ENCODE measurements around the gene LPAR3.
"Not testable (repeated sequence)": the region's sequence is repeated elsewhere in the genome, so short reads cannot be mapped to it uniquely, and the experiment has no call there.

The LPAR3 gene

DNA sequence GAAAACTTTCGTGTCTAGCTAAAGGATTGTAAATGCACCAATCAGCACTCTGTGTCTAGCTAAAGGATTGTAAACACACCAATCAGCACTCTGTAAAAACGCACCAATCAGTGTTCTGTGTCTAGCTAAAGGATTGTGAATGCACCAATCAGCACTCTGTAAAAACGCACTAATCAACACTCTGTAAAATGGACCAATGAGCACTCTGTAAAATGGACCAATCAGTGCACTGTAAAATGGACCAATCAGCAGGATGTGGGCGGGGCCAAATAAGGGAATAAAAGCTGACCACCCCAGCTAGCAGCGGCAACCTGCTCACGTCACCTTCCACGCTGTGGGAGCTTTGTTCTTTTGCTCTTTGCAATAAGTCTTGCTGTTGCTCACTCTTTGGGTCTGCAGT is 9.7 kb upstream of the LPAR3 start:
- DNase-seq = not testable (repeated sequence)

DNA sequence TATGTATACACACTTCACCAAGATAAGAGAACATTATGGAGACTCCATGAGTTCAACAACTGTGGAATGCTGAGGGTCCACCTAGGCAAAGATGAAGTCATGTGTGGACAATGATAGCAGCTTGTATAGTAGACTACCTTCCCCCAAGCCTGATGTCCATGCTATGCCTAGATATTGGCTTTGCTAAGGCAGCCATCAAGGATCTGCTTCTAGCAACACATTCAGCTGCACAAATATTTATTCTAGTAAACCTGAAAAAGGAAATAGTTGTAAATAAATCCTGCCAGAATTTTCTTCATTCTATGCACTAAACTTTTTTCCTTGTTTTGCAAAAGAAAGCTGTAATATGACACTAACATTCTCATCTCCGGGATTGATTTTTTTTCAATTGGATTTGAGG is 7.0 kb upstream of the LPAR3 start:
- DNase-seq = no peak

DNA sequence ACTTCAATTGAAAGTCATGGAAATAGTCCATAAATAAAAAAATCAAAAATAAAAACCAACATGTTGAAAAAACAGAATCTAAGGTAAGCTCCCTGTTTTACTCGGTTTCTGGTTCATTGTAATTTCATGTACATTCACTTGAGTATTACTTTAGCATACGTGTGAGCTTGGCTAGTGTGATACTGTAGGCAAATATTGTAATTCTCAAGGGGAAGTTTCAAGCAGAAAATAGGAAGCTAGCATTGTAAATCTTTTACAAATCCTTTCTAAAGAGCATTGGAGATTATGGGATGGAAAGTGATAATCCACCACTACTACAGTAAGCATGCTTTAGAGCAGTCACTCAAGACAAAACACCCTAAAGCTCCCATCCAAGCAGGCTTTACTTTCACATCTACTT is 3.3 kb upstream of the LPAR3 start:
- DNase-seq = no peak

DNA sequence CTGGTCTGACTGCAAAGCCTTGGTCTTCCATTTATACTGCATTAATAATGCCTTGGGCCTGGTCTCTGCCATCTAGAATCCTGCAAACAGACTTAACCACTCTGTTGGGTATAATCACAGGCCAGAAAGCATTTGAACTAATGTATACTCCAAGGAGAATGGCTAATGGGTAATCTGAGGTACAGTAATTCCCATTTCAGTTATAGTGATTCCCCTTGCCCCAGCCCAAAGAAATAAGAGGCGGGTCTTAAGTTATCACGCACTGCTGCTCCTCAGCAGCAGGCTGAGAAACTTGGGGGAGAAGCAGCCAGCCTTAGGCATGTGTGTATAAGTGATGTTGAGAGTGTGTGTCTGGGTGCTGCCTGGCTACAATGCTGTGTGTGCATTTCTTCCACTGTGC is 2.4 kb downstream of the LPAR3 start:
- no peak for DNase-seq

DNA sequence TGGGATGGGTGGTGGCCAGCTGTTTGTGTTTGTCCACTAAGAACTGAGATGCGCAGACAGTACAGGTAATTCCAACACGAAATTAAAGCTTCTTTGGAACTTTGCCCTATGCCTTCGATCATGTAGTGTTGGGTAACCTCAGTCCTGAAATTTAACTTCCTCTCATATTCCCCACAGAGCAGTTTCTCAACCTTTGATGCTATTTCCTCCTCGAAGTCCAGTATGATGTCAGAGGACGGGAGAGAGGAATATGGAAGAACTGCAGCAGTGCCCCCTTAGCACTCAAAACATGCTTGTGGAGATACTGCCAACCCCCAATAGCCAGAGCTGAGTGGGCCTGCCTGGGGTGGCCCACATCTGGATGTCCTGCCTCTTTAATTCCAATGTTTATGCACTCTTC is 3.6 kb downstream of the LPAR3 start:
- DNase-seq = no peak

DNA sequence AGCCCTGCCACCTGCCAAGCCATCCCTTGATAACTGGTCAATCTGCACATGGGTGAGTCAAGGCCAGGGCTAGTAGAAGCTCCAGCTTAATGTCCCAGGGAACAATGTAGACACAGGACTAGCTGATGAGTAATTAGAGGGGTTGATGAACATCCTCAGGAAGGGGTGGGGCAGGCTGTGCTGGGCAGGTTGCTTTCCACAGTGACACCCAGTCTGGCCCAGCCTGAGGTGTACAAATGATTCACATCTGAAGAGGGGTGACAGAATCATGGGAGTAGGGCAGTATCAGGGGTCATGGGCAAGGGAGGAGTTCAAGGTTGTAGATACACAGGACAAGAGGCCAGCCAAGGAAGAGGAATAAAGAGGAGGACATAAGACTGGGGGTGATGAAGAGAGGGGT is 4.3 kb downstream of the LPAR3 start:
- no peak for DNase-seq

DNA sequence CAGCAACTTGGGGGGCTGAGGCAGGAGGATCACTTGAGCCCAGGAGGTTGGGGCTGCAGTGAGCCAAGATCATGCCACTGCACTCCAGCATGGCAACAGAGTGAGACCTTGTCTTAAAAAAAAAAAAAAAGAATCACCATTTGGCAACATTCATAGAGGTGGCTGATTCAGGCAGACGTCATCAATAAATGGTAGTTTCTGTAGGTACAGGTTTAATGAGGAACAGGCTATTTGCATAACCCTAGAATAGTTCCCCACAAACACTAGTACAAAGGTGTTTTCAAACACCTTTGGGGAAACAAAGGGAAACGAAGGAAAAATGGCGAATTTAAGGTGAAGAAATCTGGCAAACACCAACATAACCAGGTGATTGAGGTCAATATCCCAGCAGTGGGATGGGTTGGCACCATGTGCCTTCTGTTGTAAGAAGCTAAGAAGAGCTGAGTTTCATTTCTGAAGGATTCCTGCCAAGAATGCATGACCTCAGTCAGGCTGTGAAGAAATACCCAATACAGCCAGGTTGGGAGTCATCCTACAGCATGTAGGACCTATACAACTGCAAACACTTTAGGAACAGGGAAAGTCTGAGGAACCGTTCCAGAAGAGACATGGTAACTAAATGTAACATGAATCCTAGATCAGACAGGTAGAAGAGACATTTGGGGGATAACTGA is 5.6 kb downstream of the LPAR3 start:
- DNase-seq = no peak

DNA sequence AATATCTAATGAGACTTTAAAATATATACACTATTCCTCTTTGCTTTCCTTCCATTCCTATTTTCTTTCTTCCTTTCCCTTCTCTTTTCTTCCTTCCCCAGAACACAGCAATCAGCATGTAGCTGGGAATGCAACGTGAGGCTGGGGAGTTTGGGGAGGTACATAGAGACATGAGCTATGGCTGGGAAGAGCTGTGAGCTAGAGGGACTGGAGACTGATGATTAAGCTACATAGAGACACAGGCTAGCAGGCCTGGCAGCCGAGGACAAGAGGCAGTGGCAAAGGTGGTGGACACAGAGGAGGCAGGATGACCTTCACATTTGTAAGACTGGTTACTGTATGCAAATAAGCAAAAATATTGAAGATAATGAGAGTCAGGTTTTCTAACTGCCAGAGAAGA is 7.5 kb downstream of the LPAR3 start:
- no peak for DNase-seq

DNA sequence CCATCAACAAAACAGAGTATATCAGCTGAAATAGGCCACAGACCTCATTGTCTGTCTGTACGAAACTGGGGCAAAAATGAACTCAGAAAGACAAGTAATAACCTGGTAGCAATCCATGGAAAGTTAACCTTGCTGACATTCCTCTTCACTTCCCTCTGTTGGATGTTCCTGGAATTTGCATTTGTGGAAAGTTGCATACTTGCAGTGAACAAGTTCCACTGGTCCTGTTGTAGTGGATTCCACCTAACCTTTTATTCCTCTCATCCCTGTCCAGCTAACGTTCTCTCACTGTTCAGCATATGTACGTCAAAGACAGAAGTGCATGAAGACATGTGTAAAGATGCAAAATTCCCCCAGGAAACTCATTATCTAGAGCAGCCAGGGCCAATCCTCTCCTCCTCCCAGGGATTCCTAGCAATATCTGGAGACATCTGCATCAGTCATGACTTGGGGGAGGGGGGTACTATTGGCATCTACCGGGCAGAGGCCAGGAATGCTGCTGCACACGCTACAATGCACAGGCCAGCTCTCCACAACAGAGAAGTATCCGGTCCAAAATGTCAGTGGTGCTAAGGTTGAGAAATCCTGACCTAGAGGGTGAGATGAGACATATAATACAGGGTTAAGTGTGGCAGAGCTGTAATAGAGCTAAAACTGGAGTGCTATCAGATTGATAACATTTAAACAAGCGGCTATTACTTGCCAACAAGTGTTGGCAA is 8.2 kb downstream of the LPAR3 start:
- DNase-seq = no peak

DNA sequence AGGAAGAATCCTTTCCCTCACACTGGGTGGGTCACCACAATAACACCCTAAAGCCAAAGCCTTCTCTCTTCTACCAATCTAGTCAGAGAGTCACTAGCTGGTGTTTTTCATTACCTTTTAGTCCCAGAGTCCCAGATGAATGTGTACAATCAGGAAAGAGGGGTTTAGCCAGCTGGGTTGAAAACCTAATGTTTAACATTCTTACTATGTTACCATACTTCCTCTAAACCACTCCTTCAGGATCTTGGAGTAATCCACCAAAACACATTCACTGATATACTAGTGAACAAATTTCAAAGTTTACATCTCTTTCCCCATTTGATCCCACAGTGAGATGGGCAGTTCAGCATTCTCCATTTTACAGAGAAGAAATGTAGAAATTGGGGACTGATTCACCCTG is 9.7 kb downstream of the LPAR3 start:
- no peak for DNase-seq

DNA sequence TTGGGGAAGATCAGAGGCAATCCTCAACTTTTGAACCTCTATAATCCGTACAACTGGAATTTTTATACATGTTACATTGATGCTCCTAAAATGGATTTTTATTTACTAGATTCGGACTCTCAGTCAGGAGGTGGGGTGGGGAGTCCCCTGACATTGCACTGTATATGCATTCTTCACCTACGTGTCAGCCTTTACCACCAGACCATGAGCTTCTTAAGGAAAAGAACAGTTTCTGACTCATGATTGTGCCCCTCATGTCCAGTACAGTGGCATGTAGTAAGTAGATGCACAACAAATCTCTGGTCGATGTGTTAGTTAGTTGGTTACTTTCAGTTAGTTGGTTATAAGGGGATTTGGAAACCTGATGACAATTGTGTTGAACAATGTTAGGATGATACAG is 15.4 kb downstream of the LPAR3 start:
- no peak for DNase-seq

DNA sequence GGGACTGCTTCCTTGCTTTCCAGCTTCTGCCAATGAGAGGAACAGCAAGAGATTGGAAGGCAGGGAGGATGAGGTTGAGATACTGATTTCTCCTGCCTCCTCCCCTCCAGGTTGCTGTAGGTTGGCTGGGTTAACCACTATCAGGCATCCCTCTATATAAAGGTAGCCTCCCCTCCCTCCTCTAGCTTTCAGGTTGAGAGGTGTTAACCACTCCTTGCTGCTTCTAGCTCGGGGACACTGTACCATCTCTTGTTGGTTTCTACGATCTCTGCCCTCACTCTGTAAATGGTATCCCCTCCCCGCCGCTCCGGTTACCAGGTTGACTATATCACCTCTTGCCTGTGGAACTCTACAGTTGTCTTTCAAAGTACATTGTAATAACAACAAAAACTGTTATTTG is 16.7 kb downstream of the LPAR3 start:
- DNase-seq = no peak

DNA sequence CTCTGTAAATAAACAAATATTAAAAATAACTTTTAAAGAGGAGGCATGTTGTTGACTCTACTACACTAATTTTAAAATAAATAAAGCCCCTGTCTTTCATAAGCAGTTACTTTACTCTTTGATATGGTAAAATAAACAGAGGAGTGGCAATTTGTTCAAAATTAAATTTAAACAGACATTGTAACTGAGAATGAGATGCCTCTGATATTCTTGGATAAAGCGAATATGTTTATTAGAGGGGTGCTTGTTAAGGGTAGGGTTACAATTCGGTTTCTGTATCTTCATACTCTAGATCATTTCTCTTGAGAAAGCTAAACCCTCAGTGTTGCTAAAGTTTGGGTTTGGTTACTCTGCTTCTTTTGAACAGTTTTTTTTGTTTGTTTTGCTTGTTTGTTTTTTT is 19.6 kb downstream of the LPAR3 start:
- no peak for DNase-seq

DNA sequence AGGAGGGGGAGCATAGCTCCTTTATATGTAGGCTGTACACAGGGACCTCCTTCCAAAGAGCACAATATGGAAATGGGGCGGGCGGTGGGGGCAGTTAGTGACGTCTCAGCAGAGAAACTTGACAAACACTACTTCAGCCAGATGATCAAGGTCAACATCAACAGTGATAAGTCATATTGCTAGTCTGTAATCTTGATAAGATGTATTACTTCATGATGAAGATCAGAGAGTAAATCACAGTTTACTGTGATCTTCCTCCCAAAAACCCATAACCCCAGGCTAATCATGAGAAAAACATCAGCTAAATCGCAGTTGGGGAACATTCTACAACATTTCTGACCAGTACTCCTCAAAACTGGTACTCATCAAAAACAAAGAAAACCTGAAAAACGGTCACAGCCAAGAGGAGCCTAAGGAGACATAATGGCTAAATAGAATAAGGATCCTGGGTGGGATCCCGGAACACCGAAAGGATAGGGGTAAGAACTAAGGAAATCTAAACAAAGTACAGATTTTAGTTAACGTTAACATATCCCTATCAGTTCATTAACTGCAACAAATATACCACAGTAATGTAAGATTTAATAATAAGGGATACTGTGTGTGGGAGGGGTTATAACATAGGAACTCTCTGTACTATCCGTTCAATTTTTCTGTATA is 20.2 kb downstream of the LPAR3 start:
- no peak for DNase-seq

DNA sequence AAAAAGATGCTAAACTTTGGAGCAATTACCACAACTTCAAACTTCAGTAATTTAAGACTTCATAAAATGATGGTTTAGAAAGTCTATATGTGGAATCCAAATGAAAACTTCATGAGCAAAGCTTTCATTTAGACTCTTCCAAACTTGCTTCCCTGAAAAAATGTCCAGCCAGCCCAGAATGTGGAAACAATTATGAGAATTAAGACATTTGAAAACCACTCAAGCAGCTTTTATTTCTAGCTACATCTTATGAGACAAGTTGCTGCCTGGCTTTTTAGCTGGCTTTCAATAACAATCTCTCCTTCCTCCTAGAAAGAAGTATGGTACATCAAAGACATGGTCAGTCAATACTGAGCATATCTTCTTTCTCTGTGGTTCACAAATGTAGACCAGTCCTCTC is 21.8 kb downstream of the LPAR3 start:
- DNase-seq = no peak

DNA sequence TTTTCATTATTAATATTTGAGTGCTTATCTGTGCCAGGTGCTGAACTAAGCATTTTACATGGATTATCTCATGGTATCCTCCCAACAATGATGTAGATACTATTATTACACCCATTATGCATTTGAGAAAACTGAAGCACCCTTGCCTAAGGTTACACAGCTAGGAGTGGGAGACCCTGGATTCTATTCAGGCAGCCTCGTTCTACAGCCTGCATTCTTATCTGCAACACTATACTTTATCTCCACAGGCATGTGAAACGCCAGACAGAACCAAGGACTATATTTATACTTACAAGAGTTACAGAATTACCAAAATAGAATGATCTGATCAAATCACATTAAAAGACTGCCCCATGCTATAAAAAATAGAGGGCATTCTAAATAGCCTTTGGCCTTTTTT is 22.4 kb downstream of the LPAR3 start:
- no peak for DNase-seq

DNA sequence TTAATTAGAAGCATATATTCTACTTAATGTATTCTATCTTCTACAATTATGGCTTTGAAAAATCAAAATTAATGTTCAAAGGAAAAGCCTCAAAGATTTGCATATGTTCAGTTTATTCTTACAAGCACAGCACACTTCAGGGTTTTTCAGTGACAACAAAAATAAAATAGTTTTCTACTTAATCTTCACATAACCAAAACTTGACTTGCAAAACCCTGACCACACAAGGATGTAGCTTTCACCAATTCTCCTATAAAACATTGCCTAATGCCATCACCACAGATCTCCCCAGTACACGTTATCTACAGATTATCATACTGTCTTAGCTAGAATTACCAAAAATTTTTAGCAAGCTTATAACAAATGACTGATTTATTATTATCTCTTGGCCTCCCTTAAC is 23.3 kb downstream of the LPAR3 start:
- no peak for DNase-seq

DNA sequence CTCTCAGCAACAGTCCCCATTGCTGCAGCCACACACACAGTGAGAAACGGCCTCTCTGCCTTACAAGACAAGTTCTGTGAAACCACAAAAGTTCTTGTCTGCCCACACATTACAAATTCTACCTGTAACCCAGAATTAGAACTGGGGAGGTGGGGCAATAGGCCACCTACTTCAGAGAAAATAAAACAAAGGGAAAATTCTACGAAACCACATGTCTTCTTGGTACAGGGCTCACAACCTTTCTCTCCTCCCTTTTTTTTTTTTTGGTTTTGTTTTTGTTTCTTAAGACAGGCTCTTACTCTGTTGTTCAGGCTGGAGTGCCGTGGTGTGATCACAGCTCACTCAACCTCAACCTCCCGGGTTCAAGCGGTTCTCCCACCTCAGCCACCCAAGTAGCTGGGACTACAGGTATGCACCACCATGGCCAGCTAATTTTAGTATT is 30.2 kb downstream of the LPAR3 start:
- DNase-seq = no peak

DNA sequence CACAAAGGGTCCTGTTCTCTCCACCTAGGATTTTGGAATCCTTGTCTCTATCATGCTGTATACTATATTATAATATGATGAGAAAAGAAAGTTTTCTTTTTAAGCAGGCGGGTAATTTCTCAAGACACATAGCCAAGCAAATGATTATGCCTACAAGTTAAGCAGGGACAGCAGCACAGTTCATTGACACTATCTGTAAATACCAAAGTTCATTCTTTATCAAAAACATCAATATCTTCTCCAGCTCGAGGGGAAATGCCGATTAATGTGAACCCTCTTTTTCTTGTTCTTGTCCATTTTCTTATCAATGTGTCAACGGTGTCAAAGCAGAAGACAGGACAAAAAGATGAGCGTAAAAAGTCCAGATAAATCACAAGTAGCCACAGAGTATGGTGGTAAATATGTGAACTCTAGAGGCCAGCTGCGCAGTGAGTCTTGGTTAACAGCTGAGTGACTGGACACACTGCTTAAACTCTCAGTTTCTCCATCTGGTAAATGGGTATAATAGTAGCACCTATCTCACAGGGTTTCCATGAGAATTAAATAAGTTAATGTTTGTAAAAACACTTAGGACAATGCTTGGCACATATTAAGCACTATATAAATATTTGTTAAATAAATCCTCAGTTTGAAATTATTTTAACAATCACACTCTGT is 30.9 kb downstream of the LPAR3 start:
- no peak for DNase-seq

DNA sequence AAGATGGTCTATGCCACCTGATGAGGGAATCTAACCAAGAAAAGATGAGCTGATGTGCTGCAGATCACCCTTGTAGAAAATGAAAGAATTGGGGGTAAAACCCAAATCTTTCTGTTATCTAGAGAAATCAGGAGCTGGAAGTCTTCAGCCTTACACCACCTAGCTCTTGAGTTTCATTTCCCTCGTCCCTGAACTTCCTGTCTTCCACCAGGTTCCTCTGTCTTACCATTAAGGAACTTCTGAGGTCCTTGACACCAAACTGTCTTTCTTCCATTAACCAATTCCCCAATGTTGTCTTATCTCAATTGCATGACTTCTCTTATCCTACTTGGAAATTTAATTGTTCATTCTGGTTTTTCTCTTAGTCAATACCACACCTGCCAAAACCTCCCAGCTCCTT is 31.5 kb downstream of the LPAR3 start:
- no peak for DNase-seq

DNA sequence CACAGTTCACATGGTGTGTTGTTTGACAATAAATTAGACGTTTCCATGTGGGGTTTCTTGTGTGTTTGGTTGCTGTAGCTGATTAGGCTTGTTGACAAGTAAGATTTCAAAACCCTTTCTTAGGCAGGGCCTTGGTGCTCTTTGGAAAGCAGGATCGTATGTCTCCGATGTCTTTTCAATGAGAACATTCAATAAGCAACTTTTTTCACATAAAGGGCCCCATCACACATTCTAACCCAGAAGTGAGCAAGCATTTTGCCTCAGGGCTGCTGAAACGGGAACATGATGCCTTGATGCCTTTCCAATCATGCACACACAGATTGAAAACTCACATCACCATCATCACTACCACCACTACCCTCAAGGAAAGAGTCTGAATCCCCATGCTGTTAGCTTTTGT is 33.1 kb downstream of the LPAR3 start:
- DNase-seq = no peak

DNA sequence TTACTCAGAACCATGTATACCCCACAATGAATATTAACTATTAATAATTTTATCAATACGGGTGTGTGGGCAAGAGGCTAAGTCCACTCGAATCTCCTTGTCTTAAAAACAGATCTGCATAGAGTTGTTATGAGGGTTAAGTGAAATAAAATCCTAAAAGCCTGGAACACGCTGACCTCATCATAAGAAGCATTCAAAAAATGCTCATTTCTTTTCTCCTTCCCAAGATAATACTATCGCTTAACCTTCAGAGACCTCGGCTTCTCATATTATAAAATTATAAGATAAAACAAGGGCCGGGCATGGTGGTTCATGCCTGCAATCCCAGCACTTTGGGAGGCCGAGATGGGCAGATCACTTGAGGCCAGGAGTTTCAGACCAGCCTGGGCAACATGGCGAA is 35.1 kb downstream of the LPAR3 start:
- DNase-seq = no peak

DNA sequence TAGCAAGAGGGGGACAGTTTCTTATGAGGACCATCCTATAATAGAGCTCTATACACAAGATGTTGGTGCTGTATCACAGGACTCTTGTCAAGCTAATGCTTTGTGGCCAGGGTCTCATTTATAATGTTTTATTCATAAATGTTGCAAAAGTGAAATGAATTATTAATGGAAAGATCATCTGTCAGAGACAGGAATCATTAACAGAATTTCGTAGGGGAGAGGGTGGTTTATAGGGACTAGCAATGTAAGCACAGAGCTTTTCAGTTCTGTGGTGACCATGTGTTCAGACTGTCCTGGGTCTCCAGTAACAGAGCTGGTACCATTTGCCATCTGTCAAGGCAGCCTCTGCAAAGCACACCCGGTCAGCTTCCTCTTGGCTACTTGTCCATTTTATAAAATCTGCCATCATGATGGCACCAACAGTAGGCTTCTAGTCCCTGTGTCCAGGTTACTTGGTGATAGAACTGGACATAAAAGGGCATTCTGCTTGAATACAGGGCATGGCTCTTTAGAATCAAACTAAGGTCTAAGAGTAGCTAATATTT is 36.2 kb downstream of the LPAR3 start:
- no peak for DNase-seq
